CD14-positive monocyte (primary cell): ENCODE data around the gene PLXND1. TPM values are rescaled to one million over a fixed set of nuclear protein-coding genes. Genes with fewer than 3 reads are reported as not detected.

Experiments
- DNase-seq, 3 donors: peaks; one replicate each; pipeline ENCODE4 v3.0.0-alpha.2; 2011 to 2022
- H2AFZ ChIP-seq: 2 replicates; pipeline ENCODE4 v1.6.0; 2012; ENCODE audit warnings: mild to moderate bottlenecking, low read depth, low read length, inconsistent platforms; ENCODE audit not compliant: insufficient read depth, poor library complexity, severe bottlenecking
- H3K27ac ChIP-seq, 2 donors: 1 replicate in 1 of 2; 2 replicates in 1 of 2; pipeline ENCODE4 v1.5.1; 2012 to 2013; ENCODE audit warnings: low read length in 2 of 2, control low read depth in 1 of 2, inconsistent platforms in 1 of 2, low read depth in 1 of 2, mild to moderate bottlenecking in 1 of 2
- H3K27me3 ChIP-seq, 2 donors: one replicate each; pipeline versions ENCODE4 v1.6.0 to v1.6.1; 2011 to 2013; ENCODE audit warnings: low read length in 2 of 2; ENCODE audit not compliant: control insufficient read depth in 2 of 2, insufficient read depth in 2 of 2
- H3K36me3 ChIP-seq, 2 donors: replicated peaks in 1 of 2; 1 replicate in 1 of 2; 2 replicates in 1 of 2; pipeline versions ENCODE4 v1.5.1 to v1.6.1; 2012 to 2013; ENCODE audit warnings: low read length in 2 of 2, control low read depth in 1 of 2, inconsistent platforms in 1 of 2, mild to moderate bottlenecking in 1 of 2; ENCODE audit not compliant: insufficient read depth in 2 of 2, control insufficient read depth in 1 of 2
- H3K4me1 ChIP-seq, 2 donors: 1 replicate in 1 of 2; 2 replicates in 1 of 2; pipeline versions ENCODE4 v1.5.1 to v1.6.1; 2012 to 2013; ENCODE audit warnings: low read length in 2 of 2, control low read depth in 1 of 2, inconsistent platforms in 1 of 2, mild to moderate bottlenecking in 1 of 2, moderate library complexity in 1 of 2; ENCODE audit not compliant: insufficient read depth in 2 of 2, control insufficient read depth in 1 of 2
- H3K4me2 ChIP-seq: replicated peaks from 2 replicates; pipeline ENCODE3; 2012; ENCODE audit warnings: low read length, moderate library complexity, mild to moderate bottlenecking; ENCODE audit not compliant: poor library complexity, severe bottlenecking; ENCODE audit errors: extremely low read depth
- H3K4me3 ChIP-seq, 3 experiments: fragments of 200-600 bp in 1 of 3; sonication (generic) in 1 of 3; replicated peaks in 1 of 3; 1 replicate in 2 of 3; 2 replicates in 1 of 3; pipeline ENCODE4 v1.5.1; 2011 to 2013; ENCODE audit warnings: low read length in 3 of 3, mild to moderate bottlenecking in 3 of 3, control low read depth in 2 of 3, low read depth in 2 of 3, inconsistent platforms in 1 of 3, moderate library complexity in 1 of 3
- H3K79me2 ChIP-seq: 2 replicates; pipeline ENCODE4 v1.6.0; 2012; ENCODE audit warnings: mild to moderate bottlenecking, control low read depth, inconsistent platforms, low read length, moderate library complexity; ENCODE audit not compliant: insufficient read depth
- H3K9ac ChIP-seq: 2 replicates; pipeline ENCODE4 v1.6.0; 2017; ENCODE audit warnings: low read length, mild to moderate bottlenecking; ENCODE audit not compliant: insufficient read depth, poor library complexity, severe bottlenecking
- H3K9me3 ChIP-seq, 2 donors: replicated peaks in 1 of 2; 1 replicate in 1 of 2; 2 replicates in 1 of 2; pipeline versions ENCODE4 v1.5.1 to v1.6.1; 2012 to 2013; ENCODE audit warnings: low read length in 2 of 2, control low read depth in 1 of 2; ENCODE audit not compliant: control insufficient read depth in 1 of 2, insufficient read depth in 1 of 2
- H4K20me1 ChIP-seq: 2 replicates; pipeline ENCODE4 v1.6.0; 2012; ENCODE audit warnings: mild to moderate bottlenecking, low read length, control low read depth, moderate library complexity; ENCODE audit not compliant: insufficient read depth
- H3K27ac Mint-ChIP-seq, 7 donors: one replicate each; pipeline ENCODE4 v1.8.0; 2020; ENCODE audit warnings: mild to moderate bottlenecking in 7 of 7, mixed read lengths in 7 of 7, moderate library complexity in 6 of 7, inconsistent platforms in 2 of 7
- H3K27me3 Mint-ChIP-seq, 3 donors: one replicate each; pipeline ENCODE4 v1.8.0; 2021 to 2022; ENCODE audit warnings: low read depth in 3 of 3, mild to moderate bottlenecking in 3 of 3, mixed read lengths in 3 of 3, moderate library complexity in 3 of 3, inconsistent platforms in 1 of 3
- H3K36me3 Mint-ChIP-seq, 2 donors: one replicate each; pipeline ENCODE4 v1.8.0; 2020; ENCODE audit warnings: mixed read lengths in 2 of 2, inconsistent platforms in 1 of 2, mild to moderate bottlenecking in 1 of 2
- H3K4me1 Mint-ChIP-seq: one replicate; pipeline ENCODE4 v1.8.0; 2020; ENCODE audit warnings: mild to moderate bottlenecking, mixed read lengths
- H3K4me3 Mint-ChIP-seq, 2 donors: one replicate each; pipeline ENCODE4 v1.8.0; 2020; ENCODE audit warnings: mild to moderate bottlenecking in 2 of 2, mixed read lengths in 2 of 2, moderate library complexity in 1 of 2
- H3K9me3 Mint-ChIP-seq, 7 donors: one replicate each; pipeline ENCODE4 v1.8.0; 2020 to 2022; ENCODE audit warnings: mixed read lengths in 7 of 7, mild to moderate bottlenecking in 6 of 7, moderate library complexity in 6 of 7, inconsistent platforms in 2 of 7
- CTCF ChIP-seq: fragments of 200-600 bp; IDR thresholded peaks from one replicate; pipeline ENCODE4 v1.8.0; 2022; ENCODE audit warnings: antibody characterized with exemption, mild to moderate bottlenecking
- WGBS: methylation state at CpG from one replicate; pipeline ENCODE4 v1.1.5; 2013; ENCODE audit warnings: missing lambda C conversion rate; ENCODE audit not compliant: insufficient coverage; 5-methylcytosine and 5-hydroxymethylcytosine counted together
- intact Hi-C, 2 donors: fragments of 100-400 bp; cut with micrococcal nuclease; formaldehyde crosslinking; loops; one replicate each; pipeline versions ENCODE4 v1.15.0 to v1.15.1; 2023
- polyA plus RNA-seq, 3 donors: library from polyadenylated mRNA; depleted of rRNA in 1 of 3; unstranded in 2 of 3; stranded (reverse) in 1 of 3; fragments of 300-500 nt in 2 of 3; fragments of >200 nt in 1 of 3; fragmentation: Illumina TruSeq in 2 of 3; gene quantifications; 1 replicate in 2 of 3; 2 replicates in 1 of 3; pipeline ENCODE4 v1.2.3, GENCODE V29; 2012 to 2021

Gene PLXND1
- polyA plus RNA-seq, 3 donors: 7.1 to 170 (median 9.9) TPM

GRCh38 chr3:129605203-129605921 is 1.1 kb downstream of the PLXND1 start:
- Mint-ChIP-seq H3K4me1 (peaks cover 67% of the 10 kb centered on the region), H3K27me3 (peaks cover 14 to 28% (median 14%) of the 10 kb centered on the region in 3 donors), H3K4me3 (peak overlapping the region; percentile 97 to 99), H3K36me3 (peaks cover 14 to 27% of the 10 kb centered on the region in 2 donors), H3K9me3 (peaks cover 0 to 2% (median 0%) of the 10 kb centered on the region in 7 donors), H3K27ac (peak overlapping the region; percentile 19 to 87 (median 72))
- Histone ChIP-seq H3K9me3 (no peaks in the 10 kb centered on the region), H3K9ac (peak overlapping the region; percentile 62), H3K4me2 (peak overlapping the region; percentile 93), H3K79me2 (peaks cover 56% of the 10 kb centered on the region), H3K4me3 (peak overlapping the region; percentile 45 to 86 (median 58)), H3K4me1 (peaks cover 66 to 78% of the 10 kb centered on the region in 2 donors), H4K20me1 (peaks cover 52% of the 10 kb centered on the region), H3K36me3 (peaks cover 0 to 19% of the 10 kb centered on the region in 2 donors), H2AFZ (peak overlapping the region; percentile 65), H3K27ac (peak overlapping the region in 1 of 2 donors; percentile 58), H3K27me3 (peaks cover 0 to 9% of the 10 kb centered on the region in 2 donors)
- TF ChIP-seq CTCF: no peak
- intact Hi-C loops: loop anchor here in 1 of 2 donors (5.0 kb wide), 1 partner anchor 78 kb away; the partner anchor contains the start of gene RHO
- DNase-seq: peak in 1 of 3 donors; percentile 43
- WGBS: under 1% methylated on average over 96 of the region's 98 CpGs

GRCh38 chr3:129604767-129605166 is 1.7 kb downstream of the PLXND1 start:
- no peaks in the 10 kb centered on the region for H3K9me3 ChIP-seq
- H3K36me3 ChIP-seq: peaks cover 0 to 19% of the 10 kb centered on the region in 2 donors
- Mint-ChIP-seq H3K4me1 (peaks cover 73% of the 10 kb centered on the region), H3K27me3 (peaks cover 14 to 28% (median 14%) of the 10 kb centered on the region in 3 donors), H3K27ac (peak overlapping the region in 2 of 7 donors; percentile 30 to 43), H3K9me3 (peaks cover 0 to 2% (median 0%) of the 10 kb centered on the region in 7 donors), H3K36me3 (peaks cover 14 to 27% of the 10 kb centered on the region in 2 donors), H3K4me3 (peak overlapping the region; percentile 97 to 99)
- no peak overlapping the region for H3K9ac ChIP-seq
- H3K27ac ChIP-seq: no peak overlapping the region
- H3K27me3 ChIP-seq: peaks cover 0 to 6% of the 10 kb centered on the region in 2 donors
- TF ChIP-seq CTCF: no peak
- H3K4me2 ChIP-seq: peak overlapping the region; percentile 93
- H4K20me1 ChIP-seq: peaks cover 58% of the 10 kb centered on the region
- H3K4me3 ChIP-seq: peak overlapping the region; percentile 45 to 86 (median 58)
- H3K4me1 ChIP-seq: peaks cover 72 to 84% of the 10 kb centered on the region in 2 donors
- no peak overlapping the region for H2AFZ ChIP-seq
- intact Hi-C loops: loop anchor here in 1 of 2 donors (5.0 kb wide), 1 partner anchor 77 kb away; the partner anchor contains the start of gene RHO
- WGBS: 67% methylated on average over 12 of the region's 12 CpGs
- peaks cover 62% of the 10 kb centered on the region for H3K79me2 ChIP-seq
- DNase-seq: no peak
